OCI-M2 (cell line): Measurements from ENCODE around the gene MESD.

Experiments used
- DNase-seq: peaks from one replicate; lab custom pipeline; 2025; ENCODE audit not compliant: unreplicated experiment; lab: John Stamatoyannopoulos, UW

The MESD gene

DNA sequence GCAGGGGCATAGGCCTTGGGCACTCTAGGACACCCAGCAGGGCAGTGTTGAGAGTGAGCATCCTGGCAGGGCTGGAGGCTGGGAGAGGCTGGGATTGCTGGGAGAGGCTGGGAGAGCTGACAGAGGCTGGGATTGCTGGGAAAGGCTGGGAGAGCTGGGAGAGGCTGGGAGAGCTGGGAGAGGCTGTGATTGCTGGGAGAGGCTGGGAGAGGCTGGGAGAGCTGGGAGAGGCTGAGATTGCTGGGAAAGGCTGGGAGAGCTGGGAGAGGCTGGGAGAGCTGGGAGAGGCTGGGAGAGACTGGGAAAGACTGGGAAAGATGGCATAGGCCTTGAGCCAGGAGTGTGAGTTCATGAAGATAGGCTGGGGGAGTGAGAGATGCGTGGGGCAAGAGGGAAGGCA is 77.8 kb downstream of the MESD start:
- DNase-seq, result no peak

DNA sequence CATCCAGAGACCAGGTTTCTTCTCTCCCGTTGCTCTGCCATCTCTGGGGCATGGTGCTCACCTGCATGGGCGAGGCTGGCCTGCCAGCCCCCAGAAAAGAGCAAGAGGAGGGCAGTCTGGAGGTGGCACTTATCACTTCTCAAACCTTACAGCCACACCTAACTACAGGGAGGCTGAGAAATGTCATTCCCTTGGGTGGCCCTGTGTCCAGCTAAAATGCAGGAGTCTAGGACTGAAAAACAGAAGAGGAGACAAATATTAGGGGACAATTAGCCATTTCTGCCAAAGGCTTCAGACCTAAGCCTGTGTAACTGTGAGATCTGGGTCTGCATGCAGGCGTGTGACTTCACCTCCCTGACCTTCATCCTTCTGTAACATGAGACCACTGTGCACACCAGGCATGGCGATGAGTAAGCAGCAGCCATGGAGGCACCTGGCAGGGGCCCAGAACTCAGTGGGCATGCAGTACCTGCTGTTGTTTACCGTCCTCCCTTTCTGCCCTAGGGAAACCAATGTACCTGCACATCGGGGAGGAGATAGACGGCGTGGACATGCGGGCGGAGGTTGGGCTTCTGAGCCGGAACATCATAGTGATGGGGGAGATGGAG is 83.4 kb downstream of the MESD start:
- no peak for DNase-seq

DNA sequence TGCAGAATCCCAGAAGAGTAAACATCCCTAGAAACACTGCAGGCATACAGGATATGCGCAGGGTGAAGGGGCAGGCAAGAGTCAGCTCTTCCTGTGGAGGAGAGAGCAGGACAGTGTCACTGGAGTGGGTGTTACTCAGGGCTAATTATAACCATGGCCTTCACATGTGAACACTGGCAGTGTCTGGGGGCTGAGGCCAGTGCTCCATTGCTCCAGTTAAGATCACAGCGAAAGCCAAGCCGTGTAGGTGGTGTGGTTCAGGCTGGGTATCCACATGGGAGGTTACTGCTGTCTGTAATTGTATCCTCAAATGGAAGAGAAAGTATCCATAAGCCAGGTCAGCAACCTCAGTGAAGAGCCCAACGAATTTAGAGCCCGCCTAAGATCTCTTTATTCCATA is 84.6 kb downstream of the MESD start:
- no peak for DNase-seq

DNA sequence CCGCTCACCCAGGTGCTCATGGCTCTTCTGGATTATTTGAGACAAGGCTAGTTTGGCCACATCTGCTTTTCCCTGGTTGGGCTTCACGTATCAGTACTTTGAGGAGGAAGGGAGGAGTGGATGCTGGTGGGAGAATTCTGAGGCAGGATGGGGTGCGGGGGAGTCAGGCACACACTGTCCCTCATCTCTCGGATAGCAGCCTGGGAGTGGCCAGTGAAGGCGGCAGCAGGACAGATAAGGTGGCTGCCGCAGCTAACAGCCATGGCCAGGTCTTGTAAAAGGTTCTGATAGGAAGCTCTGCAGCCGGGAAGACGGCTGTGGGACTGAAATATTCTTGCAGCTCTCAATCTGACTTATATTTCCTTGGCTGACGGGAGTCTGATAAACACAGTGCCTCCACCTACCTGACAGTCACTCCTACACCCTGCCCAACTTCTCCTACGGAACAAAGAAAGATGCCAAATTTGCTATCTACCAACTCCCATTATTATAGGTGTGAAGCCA is 87.3 kb downstream of the MESD start:
- no peak for DNase-seq

DNA sequence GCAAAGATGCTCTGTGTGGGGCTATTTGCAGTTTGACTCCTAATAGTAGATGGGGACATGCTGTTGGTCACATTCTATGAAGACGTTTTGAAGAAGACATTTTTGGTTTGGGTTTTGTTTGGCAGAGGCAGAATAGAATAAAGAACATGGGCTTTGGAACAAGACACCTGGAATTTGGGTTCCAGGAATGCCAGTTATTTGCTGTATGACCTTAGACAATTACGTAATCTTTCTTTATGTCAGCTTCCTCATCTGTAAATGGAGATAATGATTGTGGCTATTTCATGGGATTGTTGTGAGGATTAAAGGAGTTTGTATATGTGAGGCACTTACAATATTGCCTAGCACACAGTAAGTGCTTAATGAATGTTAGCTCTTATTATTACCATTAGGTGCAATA is 91.6 kb downstream of the MESD start:
- DNase-seq, result no peak
